GM21367 (cell line): Measurements from ENCODE around the gene PLIN3.
"Not testable (repeated sequence)": the region's sequence is repeated elsewhere in the genome, so short reads cannot be mapped to it uniquely, and the experiment has no call there.

Source experiments
- ATAC-seq: cut with Tn5 transposase; IDR thresholded peaks from one replicate; pipeline ENCODE4 v1.9.1; 2021; ENCODE audit not compliant: unreplicated experiment

Gene PLIN3, protein sequence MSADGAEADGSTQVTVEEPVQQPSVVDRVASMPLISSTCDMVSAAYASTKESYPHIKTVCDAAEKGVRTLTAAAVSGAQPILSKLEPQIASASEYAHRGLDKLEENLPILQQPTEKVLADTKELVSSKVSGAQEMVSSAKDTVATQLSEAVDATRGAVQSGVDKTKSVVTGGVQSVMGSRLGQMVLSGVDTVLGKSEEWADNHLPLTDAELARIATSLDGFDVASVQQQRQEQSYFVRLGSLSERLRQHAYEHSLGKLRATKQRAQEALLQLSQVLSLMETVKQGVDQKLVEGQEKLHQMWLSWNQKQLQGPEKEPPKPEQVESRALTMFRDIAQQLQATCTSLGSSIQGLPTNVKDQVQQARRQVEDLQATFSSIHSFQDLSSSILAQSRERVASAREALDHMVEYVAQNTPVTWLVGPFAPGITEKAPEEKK

DNA sequence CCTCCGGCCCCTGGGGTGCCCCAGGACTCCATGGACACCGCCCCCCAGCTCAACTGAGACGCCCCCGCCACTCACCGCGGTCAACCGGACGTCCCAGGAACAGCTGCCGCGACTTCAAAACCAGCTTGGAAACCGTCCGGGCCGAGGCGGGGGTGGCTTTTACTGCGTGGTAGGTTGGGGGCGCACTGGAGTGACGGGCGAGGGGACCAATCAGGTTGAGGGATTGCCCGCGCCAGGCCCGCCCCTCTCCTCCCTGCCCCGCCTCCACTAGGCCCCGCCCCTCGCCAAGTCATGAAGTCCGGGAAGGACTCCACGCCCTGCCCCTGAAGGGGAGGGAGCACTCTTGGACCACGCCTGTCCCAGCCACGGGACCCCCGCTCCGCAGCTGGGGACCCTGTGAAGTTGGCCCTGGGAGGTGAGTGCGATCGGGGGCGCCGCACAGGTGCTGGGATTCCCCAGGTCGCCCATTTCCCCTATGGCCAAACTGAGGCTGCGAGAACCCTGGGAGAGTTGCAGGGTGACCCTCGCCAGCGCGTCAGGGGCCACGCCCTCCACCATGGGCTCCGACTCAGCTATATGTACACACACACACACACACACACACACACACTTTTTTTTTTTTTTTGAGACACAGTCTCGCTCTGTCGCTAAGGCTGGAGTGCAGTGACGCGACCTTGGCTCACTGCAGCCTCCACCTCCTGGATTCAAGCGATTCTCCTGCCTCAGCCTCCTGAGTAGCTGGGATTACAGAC is at the start of gene PLIN3:
Gene PLIN3, minus strand, starts transcription at position 134 of the 752 bp plus-strand sequence. CDS start 6,273 bp downstream, outside the sequence.
- no peak for ATAC-seq

DNA sequence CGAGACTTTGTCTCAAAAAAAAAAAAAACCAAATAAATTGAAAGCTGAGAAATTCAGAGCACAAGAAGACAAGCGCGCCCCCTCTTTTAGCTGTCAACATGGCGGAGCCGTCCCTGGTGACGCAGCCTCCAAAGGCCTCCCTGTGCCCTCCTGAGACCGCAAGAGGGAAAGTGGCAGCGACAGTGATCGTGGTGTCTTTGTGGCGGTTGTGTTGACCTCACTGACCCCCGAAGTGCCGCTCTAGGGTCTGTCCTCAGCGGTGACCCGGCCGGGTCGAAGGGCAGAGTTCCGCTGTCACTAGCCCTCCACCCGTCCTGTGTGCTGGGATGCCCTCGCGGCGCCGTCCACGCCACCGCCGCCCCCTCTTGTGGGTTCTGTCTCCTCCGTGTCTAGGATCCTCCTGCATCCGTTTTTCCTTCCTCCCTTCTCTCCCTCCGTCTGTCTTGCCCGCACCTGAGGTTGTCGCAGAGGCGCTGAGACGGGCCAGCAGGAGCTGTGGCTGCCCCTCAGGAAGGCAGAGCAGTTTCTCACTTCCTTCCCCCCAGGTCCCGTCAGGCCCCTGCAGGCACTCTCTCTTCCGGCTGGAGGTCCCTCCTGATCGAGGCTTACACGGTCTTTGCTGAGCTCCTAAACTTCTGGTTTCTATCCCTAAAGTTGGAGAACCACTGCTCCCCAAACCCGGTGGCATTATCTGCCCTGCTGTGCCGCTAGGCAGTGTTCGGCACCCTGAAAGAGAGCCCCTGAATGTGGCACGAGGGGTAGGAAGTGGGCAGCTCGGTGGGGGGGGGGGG is 49.0 kb upstream of the PLIN3 start:
- no peak for ATAC-seq

DNA sequence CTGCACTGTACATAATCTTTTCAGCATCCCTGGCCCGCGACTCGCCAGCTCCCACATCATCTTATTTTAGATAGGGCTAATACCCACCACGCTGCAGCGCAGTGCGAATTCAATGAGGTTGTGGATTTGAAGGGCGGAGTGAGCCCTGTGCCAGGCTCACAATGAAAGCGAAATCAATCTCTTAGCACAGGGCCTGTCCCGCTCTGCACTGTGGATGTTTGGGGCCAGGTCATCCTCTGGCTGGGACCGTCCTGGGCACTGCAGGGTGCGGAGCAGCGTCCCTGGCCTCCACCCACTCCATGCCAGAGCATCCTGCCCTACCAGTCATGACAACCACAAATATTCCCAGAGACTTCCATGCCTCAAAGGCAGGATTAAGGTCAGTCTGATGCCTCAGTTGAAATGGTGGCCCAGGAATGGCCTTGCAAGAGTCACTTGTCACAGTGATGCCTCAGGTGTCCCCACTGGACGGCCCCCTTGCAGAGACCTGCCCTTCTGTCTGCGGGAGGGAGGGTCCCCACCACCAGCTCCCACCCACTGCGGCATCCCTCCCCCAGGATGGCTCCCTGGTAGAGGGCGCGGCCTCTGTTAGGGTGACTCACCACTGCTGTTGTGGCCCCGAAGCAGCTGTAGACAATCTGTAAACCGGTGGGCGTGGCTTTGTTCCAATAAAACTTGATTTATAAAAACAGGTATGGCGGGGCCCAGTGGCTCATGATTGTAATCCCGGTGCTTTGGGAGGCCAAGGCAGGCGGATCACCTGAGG is 47.5 kb upstream of the PLIN3 start:
- no peak for ATAC-seq

DNA sequence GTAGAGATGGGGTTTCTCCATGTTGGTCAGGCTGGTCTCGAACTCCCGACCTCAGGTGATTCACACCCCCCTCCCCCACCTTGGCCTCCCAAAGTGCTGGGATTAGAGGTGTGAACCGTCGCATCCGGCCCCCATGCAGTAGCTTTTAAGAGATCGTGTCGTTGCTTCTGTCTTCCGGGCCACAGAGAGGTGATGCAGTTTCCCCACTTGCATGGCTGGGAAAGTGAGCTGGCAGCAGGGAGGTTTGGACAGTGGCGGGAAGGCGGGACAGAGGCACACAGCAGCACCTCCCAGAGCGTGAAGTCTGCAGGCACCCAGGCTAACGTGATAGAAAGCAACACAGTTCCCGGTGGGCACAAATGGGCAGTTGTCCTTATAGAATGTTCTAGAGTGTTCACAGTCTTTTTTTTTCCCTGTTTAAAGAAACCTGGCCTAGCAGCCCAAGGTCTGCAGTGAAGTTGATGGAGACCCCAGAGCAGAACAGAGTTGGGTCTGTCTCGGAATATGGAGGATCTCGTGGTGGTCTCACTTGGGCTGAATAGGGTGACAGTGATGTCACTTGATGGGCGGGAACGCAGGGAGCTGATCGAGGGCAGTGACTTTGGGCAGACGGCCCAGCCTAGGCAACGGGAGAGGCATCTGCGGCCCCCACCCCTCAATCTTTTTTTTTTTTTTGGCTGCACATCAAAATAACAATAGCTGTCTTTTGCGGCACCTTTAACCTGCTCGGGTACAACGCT is 46.7 kb upstream of the PLIN3 start:
- ATAC-seq, result no peak

GRCh38 chr19:4911786-4912672 is 44.6 kb upstream of the PLIN3 start:
- ATAC-seq, result no peak

GRCh38 chr19:4911314-4911713 is 43.8 kb upstream of the PLIN3 start:
- no peak for ATAC-seq

DNA sequence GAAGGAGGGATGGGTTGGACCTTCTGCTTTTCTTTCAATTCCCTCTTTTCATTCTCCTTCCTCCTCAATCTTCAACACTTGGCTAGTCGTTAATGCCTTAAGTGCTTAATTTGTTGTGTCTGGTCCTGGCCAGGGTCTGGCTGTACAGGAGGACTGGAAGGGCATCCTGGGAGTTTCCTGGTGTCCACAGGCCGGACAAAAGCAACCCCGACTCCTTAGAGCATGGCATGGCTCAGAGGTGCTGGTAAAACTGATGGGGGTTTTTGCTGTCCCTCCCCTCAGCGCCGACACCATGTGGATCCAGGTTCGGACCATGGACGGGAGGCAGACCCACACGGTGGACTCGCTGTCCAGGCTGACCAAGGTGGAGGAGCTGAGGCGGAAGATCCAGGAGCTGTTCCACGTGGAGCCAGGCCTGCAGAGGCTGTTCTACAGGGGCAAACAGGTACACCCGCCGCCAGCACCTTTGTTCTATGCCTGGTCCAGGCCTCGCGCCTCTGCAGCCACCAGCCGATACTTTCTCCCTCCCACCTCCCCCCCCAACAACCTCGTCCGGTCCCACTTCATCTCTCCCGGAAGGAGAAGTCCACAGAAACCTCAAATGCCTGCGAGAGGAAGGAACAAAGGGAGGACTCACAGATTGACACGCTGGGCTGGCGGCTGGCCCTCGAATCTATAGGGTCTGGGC is 43.3 kb upstream of the PLIN3 start:
- no peak for ATAC-seq

DNA sequence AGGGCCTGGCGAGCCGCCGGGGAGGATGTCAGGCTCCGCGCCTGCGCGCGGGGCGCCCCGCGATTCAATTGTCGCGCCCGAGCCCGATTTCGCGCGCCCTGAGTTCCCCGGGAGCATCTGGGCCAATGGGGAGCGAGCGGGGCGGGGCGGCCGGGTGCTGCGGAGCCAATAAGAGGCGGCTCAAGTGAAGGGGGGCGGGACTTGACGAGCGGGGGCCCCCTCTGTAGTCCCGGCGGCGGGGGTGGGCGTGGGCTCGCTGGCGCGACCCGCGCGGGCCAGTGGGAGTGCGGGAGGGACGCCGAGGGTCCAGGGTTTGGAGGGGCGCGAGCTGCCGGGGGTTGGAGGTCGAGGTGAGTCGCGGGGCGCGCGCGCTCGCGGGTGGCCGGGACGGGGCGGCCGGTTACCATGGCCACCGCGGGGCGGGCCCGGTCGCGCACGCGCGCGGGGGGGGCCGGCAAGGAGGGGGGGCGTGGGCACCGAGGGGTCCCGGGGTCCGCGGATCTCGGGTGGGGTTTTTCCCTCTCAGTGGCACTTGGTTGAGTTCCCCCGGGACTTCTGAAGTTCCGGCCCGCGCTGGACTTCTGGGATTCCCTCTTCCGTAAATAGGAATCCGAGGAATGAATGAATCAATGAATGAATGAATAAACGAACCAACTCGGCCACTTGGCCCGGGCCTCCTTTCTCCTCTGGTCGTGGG is 42.6 kb upstream of the PLIN3 start:
- ATAC-seq, result peak; percentile 53

GRCh38 chr19:4909156-4909896 is 41.9 kb upstream of the PLIN3 start, which contains the start of gene UHRF1:
Gene UHRF1 (plus strand): TSS chr19:4909501. CDS start chr19:4910886, 1,385 bp downstream.
- ATAC-seq, result no peak

DNA sequence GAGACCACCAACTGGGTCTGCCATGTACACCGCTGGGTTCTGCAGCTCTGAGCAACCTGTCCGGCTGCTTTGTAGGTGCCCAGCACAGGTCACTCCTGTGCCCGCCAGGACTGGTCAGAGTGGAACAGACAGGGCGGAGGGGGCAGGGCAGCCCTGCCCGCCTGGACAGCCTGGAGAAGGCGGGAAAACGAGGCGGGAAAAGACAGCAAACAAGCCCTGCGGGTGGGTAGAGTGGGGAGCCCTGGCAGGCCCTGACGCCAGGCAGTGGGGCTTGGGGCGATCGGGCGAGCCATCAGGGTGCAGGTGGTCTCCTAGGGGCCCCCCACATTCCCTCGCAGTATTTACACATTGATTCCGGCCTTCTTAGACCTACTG is 41.3 kb upstream of the PLIN3 start:
- no peak for ATAC-seq

- ATAC-seq, result no peak
Measured at GRCh38 chr19:4908360-4908759, 40.9 kb upstream of the PLIN3 start.

- no peak for ATAC-seq
Measured at GRCh38 chr19:4906963-4907362, 39.5 kb upstream of the PLIN3 start.

DNA sequence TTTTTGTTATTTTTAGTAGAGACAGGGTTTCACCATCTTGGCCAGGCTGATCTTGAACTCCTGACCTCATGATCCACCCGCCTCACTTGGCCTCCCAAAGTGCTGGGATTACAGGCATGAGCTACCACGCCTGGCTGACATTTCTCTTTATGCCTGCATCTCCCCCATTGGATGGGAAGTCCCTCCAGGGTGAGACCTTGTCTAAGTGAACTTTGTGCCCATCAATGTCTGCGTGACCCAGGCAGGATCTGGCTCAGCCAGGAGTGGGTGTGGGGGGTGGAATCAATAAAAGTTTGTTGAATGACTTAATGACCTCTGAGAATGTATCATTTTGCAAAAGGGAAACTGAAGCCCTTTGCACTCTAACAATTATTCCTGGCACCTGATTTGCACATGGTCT is 37.0 kb upstream of the PLIN3 start:
- no peak for ATAC-seq

GRCh38 chr19:4902796-4903195 is 35.3 kb upstream of the PLIN3 start, which contains the start of gene ARRDC5:
Gene ARRDC5 (minus strand): TSS chr19:4902896. CDS start chr19:4902825, 71 bp downstream.
- no peak for ATAC-seq

GRCh38 chr19:4900879-4901278 is 33.4 kb upstream of the PLIN3 start:
- not testable (repeated sequence) for ATAC-seq

- no peak for ATAC-seq
Measured at GRCh38 chr19:4897146-4897545, 29.7 kb upstream of the PLIN3 start.

DNA sequence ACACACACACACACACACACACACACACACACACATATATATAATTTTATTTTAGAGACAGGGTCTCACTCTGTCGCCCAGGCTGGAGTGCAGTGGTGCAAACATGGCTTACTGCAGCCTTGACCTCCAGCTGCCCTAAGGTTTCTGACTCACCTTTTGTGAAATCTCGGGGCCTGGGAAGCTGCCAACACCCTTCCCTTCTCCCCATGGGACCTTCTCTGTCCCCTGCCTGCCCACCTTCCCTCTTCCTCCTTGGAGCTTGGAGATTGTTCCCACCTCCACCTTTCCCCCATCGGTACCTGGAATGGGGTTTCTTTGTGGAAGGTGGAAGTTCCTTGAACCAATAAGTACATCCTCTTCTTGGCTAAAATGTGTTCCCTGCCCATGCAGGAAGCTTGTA is 28.9 kb upstream of the PLIN3 start:
- no peak for ATAC-seq
